ENCODE data around the gene IFI27L2. TPM values are rescaled to one million over a fixed set of nuclear protein-coding genes. Genes with fewer than 3 reads are reported as not detected.

Gene IFI27L2
- total and polyA plus RNA-seq, 2 experiments from 2014 or later, result 95.3 to 170 TPM

DNA sequence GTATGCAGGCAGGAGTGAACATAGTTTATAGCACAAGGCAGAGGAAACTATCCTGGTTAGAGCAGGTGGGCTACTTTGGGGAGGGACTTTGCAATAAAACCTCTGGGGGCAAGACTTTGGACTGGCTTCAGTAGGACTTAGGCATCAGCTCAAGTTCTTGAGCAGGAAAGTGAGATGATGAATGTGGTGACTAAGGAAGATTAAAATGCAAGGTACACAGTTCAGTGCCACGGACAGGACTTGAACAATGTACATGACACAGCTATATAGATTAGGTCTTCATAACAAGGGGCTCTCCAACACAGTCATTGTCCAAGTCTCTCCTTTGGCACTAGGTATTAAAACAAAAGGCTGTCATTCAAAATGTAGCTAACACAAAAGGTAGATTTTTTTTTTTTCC, 23.3 kb upstream of the IFI27L2 start:
- no peaks in the 10 kb centered on the region for H4K20me1 ChIP-seq (ENCODE audit: insufficient read depth)
- no peak overlapping the region for H3K4me3 ChIP-seq
- H3K9me3 ChIP-seq (ENCODE audit: low read depth), result no peaks in the 10 kb centered on the region
- no peak overlapping the region for H3K9ac ChIP-seq
- no peaks in the 10 kb centered on the region for H3K9me2 ChIP-seq (ENCODE audit: insufficient read depth)
- H3K79me2 ChIP-seq (ENCODE audit: insufficient read depth), result no peaks in the 10 kb centered on the region
- DNase-seq, result no peak
- no peak overlapping the region for H3K27ac ChIP-seq
- in situ Hi-C loops (cut with MboI), result no loop called here
- no peaks in the 10 kb centered on the region for H3K36me3 ChIP-seq (ENCODE audit: low read depth)
- no peaks in the 10 kb centered on the region for H3F3A ChIP-seq (ENCODE audit: insufficient read depth)
- H2AFZ ChIP-seq, result no peak overlapping the region
- H3K4me1 ChIP-seq (ENCODE audit: insufficient read depth), result no peaks in the 10 kb centered on the region
- WGBS, 2 experiments (ENCODE audit: low coverage in 1 of 2, low lambda C conversion rate in 2 of 2, missing lambda C conversion rate in 2 of 2), result 32 to 43% methylated on average over 1 of the region's 1 CpG
- no peak for TF ChIP-seq EZH2phosphoT487 (IDR thresholded peaks at IDR 0.05; ENCODE audit: insufficient read depth, low read depth)
- TF ChIP-seq EZH2 (IDR thresholded peaks at IDR 0.05; ENCODE audit: insufficient read depth, poor library complexity, severe bottlenecking), result no peak
- H3K4me2 ChIP-seq (ENCODE audit: unreplicated experiment), result no peak overlapping the region
- peaks cover 45% of the 10 kb centered on the region for H3K27me3 ChIP-seq (replicated peaks; ENCODE audit: insufficient read depth)

DNA sequence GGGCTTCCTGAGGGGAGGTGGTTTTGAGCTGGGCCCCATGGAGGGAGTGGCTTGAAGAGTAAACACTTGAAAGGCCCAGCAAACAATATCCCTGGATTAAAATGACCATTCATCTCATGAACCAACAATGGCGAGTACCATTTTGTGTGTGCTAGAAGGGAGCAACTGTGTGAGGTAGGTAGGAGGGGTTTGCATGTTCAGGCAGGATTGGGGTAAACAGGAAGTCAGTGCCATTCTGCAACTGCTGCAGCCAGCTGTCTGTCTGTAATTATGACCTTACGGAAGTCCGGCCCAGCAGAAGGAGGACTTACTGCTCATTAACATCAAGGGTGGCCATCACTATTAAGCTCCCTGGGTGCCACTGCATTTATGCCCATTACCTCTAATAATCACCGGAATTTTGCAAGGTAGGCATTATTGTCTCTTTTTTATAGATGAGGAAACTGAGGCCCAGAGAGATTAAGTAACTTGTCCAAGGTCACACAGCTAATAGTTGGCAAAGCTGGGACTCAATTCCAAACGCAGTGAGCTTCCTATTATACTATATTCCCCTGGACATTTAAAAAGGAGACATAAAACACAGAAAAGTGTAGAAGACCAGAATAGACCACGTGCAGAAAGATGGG, 16.6 kb upstream of the IFI27L2 start:
- no peak overlapping the region for H3K4me3 ChIP-seq
- H3K79me2 ChIP-seq (ENCODE audit: insufficient read depth), result no peaks in the 10 kb centered on the region
- H3K4me1 ChIP-seq (ENCODE audit: insufficient read depth), result no peaks in the 10 kb centered on the region
- H3K27me3 ChIP-seq (replicated peaks; ENCODE audit: insufficient read depth), result peaks cover 14% of the 10 kb centered on the region
- H4K20me1 ChIP-seq (ENCODE audit: insufficient read depth), result no peaks in the 10 kb centered on the region
- in situ Hi-C loops (cut with MboI), result loop anchor here (25.0 kb wide), 1 partner anchor 484 kb away; no protein-coding TSS in a partner anchor
- WGBS, 2 experiments (ENCODE audit: low coverage in 1 of 2, low lambda C conversion rate in 2 of 2, missing lambda C conversion rate in 2 of 2), result 73 to 76% methylated on average over 6 of the region's 6 CpGs
- DNase-seq, result no peak
- TF ChIP-seq EZH2 (IDR thresholded peaks at IDR 0.05; ENCODE audit: insufficient read depth, poor library complexity, severe bottlenecking) (no peak), EZH2phosphoT487 (IDR thresholded peaks at IDR 0.05; ENCODE audit: insufficient read depth, low read depth) (no peak)
- no peaks in the 10 kb centered on the region for H3F3A ChIP-seq (ENCODE audit: insufficient read depth)
- H3K27ac ChIP-seq, result no peak overlapping the region
- no peaks in the 10 kb centered on the region for H3K36me3 ChIP-seq (ENCODE audit: low read depth)
- no peaks in the 10 kb centered on the region for H3K9me3 ChIP-seq (ENCODE audit: low read depth)
- no peak overlapping the region for H3K9ac ChIP-seq
- H3K9me2 ChIP-seq (ENCODE audit: insufficient read depth), result no peaks in the 10 kb centered on the region
- H2AFZ ChIP-seq, result no peak overlapping the region
- no peak overlapping the region for H3K4me2 ChIP-seq (ENCODE audit: unreplicated experiment)

DNA sequence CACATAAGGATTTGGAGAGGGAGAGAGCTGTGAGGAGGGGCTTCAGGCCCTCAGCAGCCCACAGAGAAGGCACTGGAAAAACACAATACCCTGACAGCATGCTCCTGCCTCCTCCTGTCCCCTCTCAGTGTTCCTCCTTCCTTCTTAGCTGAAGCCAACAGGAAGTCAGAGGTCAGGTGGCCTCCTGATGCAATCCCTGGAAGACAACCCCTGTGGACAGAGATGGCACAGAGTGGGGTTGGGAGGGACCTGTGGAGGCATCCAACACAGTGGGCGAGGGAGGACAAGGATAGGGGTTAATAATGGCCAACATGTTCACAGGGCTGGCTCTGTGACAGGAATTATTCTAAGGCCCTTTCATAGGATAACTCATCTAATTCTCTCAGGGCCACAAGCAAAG, 15.4 kb upstream of the IFI27L2 start:
- no peak for DNase-seq
- Histone ChIP-seq H3K9me3 (ENCODE audit: low read depth) (no peaks in the 10 kb centered on the region), H2AFZ (no peak overlapping the region)

GRCh38 chr14:94143711-94144110, 14.3 kb upstream of the IFI27L2 start:
- WGBS, 2 experiments (ENCODE audit: low coverage in 1 of 2, low lambda C conversion rate in 2 of 2, missing lambda C conversion rate in 2 of 2), result 49 to 58% methylated on average over 4 of the region's 4 CpGs

More for the DNA sequence above, 15.4 kb upstream of the IFI27L2 start:
- TF ChIP-seq EZH2 (IDR thresholded peaks at IDR 0.05; ENCODE audit: insufficient read depth, poor library complexity, severe bottlenecking) (no peak), EZH2phosphoT487 (IDR thresholded peaks at IDR 0.05; ENCODE audit: insufficient read depth, low read depth) (no peak)
- in situ Hi-C loops (cut with MboI), result loop anchor here (25.0 kb wide), 1 partner anchor 482 kb away; no protein-coding TSS in a partner anchor
- H3K27ac ChIP-seq, result no peak overlapping the region
- no peak overlapping the region for H3K4me3 ChIP-seq
- H3K9ac ChIP-seq, result no peak overlapping the region
- no peaks in the 10 kb centered on the region for H4K20me1 ChIP-seq (ENCODE audit: insufficient read depth)
- no peaks in the 10 kb centered on the region for H3K9me2 ChIP-seq (ENCODE audit: insufficient read depth)
- no peaks in the 10 kb centered on the region for H3K4me1 ChIP-seq (ENCODE audit: insufficient read depth)
- 24 to 30% methylated on average over 1 of the region's 1 CpG for WGBS, 2 experiments (ENCODE audit: low coverage in 1 of 2, low lambda C conversion rate in 2 of 2, missing lambda C conversion rate in 2 of 2)
- H3K27me3 ChIP-seq (replicated peaks; ENCODE audit: insufficient read depth), result peaks cover 1% of the 10 kb centered on the region; the same call in 1 of the 2 replicates
- no peaks in the 10 kb centered on the region for H3K79me2 ChIP-seq (ENCODE audit: insufficient read depth)
- no peak overlapping the region for H3K4me2 ChIP-seq (ENCODE audit: unreplicated experiment)
- no peaks in the 10 kb centered on the region for H3K36me3 ChIP-seq (ENCODE audit: low read depth)
- H3F3A ChIP-seq (ENCODE audit: insufficient read depth), result no peaks in the 10 kb centered on the region

More at GRCh38 chr14:94143711-94144110, 14.3 kb upstream of the IFI27L2 start:
- H3K4me3 ChIP-seq, result no peak overlapping the region
- TF ChIP-seq EZH2 (IDR thresholded peaks at IDR 0.05; ENCODE audit: insufficient read depth, poor library complexity, severe bottlenecking), result no peak
- TF ChIP-seq EZH2phosphoT487 (IDR thresholded peaks at IDR 0.05; ENCODE audit: insufficient read depth, low read depth), result no peak
- H3K9me3 ChIP-seq (ENCODE audit: low read depth), result no peaks in the 10 kb centered on the region
- H3K27ac ChIP-seq, result no peak overlapping the region
- no peak overlapping the region for H3K4me2 ChIP-seq (ENCODE audit: unreplicated experiment)
- no peaks in the 10 kb centered on the region for H3K4me1 ChIP-seq (ENCODE audit: insufficient read depth)
- no peaks in the 10 kb centered on the region for H4K20me1 ChIP-seq (ENCODE audit: insufficient read depth)
- H2AFZ ChIP-seq, result no peak overlapping the region
- no peaks in the 10 kb centered on the region for H3K79me2 ChIP-seq (ENCODE audit: insufficient read depth)
- H3K36me3 ChIP-seq (ENCODE audit: low read depth), result no peaks in the 10 kb centered on the region
- in situ Hi-C loops (cut with MboI), result loop anchor here (25.0 kb wide), 1 partner anchor 481 kb away; no protein-coding TSS in a partner anchor
- H3F3A ChIP-seq (ENCODE audit: insufficient read depth), result no peaks in the 10 kb centered on the region
- no peak overlapping the region for H3K9ac ChIP-seq
- no peaks in the 10 kb centered on the region for H3K9me2 ChIP-seq (ENCODE audit: insufficient read depth)
- H3K27me3 ChIP-seq (replicated peaks; ENCODE audit: insufficient read depth), result no peaks in the 10 kb centered on the region
- no peak for DNase-seq
